ENCODE data around the gene GRIK1.

- TF ChIP-seq CTCF (conservative IDR thresholded peaks at IDR 0.05) (no peak), EZH2 (IDR thresholded peaks at IDR 0.05; ENCODE audit: low read depth) (no peak)
These were observed 440.6 kb downstream of the GRIK1 start for GRCh38 chr21:29499229-29499628.

Data from PC-9 (cell line).